Activated T-cell treated with anti-CD3 and anti-CD28 coated beads, Interleukin-2, amount 50 U/mL, for 72 hours (primary cell): ENCODE results near the gene MRTO4. TPM values are rescaled to one million over a fixed set of nuclear protein-coding genes. Genes with fewer than 3 reads are reported as not detected.

Experiments used
- total RNA-seq, 2 donors: library from RNA; stranded (reverse); gene quantifications; one replicate each; pipeline ENCODE4 v1.2.3, GENCODE V29; 2022

The MRTO4 gene
- total RNA-seq, 2 donors from 2014 or later: 43.7 to 52.7 TPM

Other genes with a start within 250 kb of the MRTO4 start
- 100 to 1,000 TPM; 208 to 215 TPM for gene UBR4, start 41.5 kb upstream of the MRTO4 start, total RNA-seq
- gene EMC1, start 281 bp upstream of the MRTO4 start, total RNA-seq: 10 to 100 TPM; 36.5 to 38.5 TPM
- under 1 TPM; 0.35 to 0.46 TPM for gene AKR7A3, start 37.0 kb downstream of the MRTO4 start, total RNA-seq
- gene AKR7A2, start 60.3 kb downstream of the MRTO4 start, total RNA-seq: 10 to 100 TPM; 31.8 to 41.7 TPM
- 10 to 100 TPM in 1 of 2 donors, 1 to 10 TPM in 1; 9.5 to 10.5 TPM for gene SLC66A1, start 60.5 kb downstream of the MRTO4 start, total RNA-seq
- gene CAPZB, start 233.7 kb downstream of the MRTO4 start, total RNA-seq: 100 to 1,000 TPM; 336 to 373 TPM